AG20443 (cell line): Measurements from ENCODE around the gene CASP7.
A peak's percentile ranks its signal among the peaks of the same experiment; 100 is the strongest.

Experiments used
- DNase-seq: peaks from one replicate; pipeline ENCODE4 v3.0.0; 2012; ENCODE audit warnings: low spot score, mixed read lengths

Gene CASP7

DNA sequence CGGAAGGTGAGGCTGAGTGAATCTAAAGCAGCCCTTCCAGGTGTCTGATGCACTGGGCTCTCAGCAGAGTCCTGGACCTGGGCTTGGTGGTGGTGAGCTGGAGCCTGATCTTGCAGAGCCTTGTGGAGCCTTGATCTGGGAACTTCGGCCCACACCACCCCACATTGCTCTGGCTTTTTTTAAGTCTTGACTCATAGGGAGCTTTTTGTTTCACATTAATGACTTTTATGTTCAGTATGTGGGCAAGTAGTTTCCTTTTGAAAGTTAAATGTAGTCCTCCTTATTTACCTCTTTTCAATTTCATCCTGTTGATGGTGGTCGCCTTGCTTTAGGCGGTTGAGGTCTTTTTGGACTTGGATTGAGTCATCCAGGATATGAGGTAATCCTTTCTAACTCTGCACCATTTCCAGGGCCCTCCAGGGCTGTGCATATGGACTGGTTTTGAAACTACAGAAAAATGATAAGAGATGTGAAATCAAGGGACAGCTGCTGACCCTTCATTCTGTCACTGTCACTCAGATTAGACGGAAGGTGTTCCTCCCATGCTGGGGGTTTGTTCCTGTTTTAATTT, 12.9 kb upstream of the CASP7 start:
- peak; percentile 30 for DNase-seq

DNA sequence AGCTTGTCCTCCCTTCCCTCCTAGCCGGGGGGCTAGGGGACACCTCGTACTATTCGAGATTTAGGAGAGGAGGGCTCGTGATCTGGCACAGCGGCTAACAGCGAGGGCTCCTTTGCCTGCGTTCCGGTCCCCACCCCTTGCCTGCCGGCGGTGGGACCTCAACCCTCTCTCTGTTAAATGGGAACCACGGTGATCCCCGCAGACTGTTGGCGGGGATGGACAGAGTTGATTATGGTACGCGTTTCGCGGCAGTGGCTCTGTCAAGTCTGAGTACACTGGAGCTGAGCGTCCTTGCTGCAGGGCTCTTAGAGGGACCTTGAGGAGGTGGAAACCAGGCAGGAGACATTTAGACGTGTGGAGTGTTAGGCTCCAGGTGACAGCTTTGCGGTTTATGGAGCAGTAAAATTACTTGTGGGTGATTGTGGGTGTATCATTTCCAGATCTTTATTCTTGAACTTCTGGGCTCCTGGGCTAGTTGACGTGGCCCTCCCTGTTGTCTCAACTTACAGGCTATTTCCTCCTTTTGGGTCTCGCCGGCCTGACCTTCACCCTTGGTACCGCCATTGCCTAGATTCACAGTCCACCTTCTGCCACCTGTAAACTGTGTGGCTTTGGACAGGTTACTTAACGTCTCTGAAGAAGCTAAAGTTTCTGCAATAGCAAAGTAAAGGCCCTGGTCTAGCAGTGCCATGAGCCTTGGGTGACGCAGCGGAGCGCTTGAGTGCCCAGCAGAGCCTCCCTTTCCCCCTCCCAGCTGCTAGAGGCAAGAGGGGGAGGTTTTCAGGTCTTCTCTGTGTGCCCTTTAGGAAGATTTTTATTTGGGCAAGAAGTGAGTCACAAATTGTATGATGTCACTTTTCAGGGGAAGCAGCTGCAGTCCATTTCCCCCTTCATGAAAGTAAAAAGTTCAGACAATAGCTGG, 739 bp downstream of the CASP7 start:
- DNase-seq, result peak; percentile 51

DNA sequence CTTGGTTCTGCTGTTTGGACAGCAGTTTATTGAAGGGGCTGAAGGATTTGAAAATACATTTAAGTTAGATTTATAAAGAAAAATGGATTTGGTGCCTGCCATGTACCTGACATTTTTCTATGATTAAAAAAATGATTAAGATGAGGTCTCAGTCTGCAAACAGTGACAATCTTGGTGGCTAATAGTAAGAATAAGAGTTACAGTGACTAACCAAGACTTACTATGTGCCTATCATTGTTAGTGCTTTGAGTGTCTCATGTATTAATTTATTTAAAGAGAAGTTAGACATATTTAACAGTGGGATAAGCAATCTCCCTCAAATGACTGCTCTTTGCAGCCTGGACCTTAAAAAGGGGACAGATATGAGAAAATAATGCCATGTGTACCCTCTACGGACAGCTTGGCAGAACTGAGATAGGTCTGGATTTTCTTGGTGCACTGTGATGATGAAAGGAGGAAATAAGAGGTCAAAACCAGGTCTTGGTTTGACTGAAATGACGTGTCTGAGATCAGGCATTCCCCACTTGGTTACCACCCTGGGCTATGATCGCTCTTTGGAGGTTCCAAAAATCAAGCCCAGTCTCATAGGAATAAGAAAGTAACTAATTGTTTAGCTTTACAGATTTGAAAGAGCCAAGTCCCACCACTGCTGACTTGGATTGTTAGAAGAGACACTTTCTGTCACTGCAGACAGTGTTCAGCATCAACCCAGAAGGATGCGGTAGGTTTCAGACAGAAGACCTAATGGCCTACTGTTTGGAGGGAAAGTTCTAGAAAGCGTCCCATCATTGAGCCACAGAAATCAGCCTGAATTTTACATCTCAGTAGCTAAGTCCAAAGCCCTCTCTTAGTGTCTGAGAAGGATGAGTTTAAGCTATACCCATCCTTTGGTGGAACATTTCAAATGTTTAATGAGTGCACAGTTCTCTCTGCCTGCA, 2.1 kb downstream of the CASP7 start:
- no peak for DNase-seq

DNA sequence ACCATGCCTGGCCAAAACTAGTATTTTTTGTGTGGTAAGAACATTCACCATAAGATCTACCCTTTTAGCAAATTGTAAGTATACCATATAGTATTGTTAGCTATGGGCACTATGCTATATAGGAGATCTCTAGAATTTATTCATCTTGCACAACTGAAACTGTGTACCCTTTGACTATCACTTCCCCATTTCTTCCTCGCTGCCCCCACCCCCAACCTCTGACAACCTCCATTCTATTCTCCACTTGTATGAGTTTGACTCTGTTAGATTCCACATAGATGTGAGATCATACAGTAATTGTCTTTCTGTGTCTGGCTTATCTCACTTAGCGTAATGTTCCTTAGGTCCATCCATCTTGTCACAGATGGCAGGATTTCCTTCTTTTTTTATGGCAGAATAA, 3.6 kb downstream of the CASP7 start:
- no peak for DNase-seq

DNA sequence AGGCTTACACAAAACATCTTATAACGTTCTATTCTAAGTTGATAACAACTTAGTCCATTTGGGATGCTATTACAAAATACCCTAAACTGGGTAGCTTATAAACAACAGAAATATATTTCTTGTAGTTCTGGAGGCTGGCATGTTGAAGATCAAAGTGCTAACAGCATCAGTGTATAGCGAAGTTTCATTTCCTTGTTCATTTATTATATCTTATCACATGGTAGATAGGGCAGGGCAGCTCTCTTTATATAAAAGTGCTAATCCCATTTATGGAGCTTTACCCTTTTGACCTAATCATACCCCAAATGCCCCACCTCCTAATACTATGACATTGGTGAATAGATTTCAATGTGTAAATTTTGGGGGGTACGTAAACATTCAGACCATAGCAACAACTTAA, 6.3 kb downstream of the CASP7 start:
- no peak for DNase-seq

DNA sequence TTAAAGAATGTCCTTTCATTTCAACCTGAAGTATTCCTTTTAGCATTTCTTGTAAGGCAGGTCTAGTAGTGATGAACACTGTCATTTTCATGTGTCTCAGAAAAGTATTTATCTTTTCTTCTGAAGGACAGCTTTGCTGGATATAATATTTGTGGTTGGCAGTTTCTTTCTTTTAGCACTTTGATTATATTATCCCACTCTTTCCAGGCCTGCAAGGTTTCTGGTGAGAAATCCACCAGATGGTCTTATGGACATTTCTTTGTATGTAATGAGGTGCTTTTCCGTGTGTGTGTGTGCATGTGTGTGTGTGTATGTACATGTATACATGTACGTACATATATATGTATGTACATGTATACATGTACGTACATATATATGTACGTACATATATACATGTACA, 7.3 kb downstream of the CASP7 start:
- DNase-seq, result no peak

DNA sequence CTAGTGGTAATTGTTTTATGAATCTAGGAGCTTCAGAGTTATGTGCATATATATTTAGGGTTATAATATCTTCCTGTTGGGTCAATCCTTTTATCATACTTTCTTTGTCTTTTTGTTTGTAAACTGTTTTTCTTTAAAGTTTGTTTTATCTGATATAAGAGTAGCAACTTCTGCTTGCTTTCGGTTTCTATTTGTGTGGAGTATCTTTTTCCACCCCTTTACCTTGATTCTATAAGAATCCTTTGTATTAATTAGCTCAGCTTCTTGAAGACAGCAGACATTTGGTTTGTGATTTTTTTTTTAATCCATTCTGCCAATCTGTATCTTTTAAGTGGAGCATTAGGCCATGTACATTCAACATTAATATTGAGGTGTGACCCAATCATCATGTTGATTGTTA, 9.3 kb downstream of the CASP7 start:
- no peak for DNase-seq

DNA sequence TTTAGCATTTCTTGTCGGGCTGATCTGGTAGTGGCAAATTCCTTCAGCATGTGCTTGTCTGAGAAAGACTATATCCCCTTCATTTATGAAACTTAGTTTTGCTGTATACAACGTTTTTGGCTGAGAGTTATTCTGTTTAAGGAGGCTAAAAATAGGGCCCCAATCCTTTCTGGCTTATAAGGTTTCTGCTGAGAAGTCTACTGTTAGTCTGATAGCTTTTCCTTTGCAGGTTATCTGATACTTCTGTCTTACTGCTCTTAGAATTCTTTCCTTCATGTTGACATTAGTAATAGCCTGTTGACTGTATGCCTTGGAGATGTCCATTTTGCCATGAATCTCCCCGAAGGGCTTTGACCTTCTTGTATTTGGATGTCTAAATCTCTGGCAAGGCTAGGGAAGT, 9.9 kb downstream of the CASP7 start:
- no peak for DNase-seq

DNA sequence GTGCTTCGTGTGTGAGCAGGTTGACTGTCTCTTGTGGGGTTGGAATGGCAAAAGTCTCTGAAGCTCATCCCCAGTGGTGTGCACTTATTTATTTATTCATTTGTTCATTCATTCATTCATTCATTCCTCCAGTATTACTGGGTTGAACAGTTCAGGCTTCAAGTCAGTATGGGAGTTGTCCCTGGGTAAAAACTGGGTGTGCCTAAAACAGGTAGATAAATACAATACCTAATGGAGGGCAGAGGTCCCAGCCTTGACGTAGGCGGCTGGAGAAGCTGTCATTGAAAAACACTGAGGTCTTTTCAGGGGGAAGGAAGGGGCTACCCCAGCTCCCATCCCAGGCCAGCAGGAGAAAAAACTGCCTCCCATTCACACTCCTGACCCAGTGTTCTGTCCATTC, 11.0 kb downstream of the CASP7 start:
- DNase-seq, result no peak

DNA sequence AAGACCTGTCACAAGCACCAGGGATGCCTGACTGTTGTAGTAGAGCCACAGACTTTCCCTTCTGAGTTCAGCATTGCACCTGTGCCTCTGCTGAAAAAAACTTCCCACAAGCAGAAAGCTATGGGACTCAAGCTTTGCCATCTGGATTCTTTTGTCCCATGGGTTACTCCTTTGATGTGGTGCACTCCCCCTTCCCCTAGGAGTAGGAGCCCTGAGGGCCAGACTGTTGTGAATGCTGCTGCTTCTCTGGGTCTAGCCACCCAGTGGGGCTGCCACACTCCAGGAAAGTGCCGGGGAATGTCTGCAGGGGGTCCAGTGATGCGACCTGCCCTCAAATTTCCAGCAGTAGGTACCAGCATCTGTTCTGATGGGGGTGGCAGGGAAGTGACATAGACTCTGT, 11.7 kb downstream of the CASP7 start:
- no peak for DNase-seq

DNA sequence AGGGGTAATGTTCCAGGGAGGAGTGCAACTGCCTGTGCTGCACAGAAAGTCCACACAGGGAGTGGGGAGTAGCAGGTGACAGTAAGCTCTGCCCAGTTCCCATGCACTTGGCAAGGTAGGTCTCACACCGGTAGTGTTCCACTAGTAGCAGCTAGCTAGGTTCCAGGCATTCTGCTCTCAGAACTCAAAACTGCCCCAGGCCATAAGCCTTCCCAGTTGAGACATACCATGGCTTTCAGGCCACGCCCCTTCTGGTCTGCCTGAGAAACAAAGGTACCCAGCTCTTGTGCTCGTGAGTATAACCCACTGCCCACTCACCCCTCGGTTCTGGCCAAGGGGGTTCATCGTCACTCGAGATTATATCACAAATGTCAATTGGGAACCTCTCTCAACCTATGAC, 12.6 kb downstream of the CASP7 start:
- DNase-seq, result no peak

DNA sequence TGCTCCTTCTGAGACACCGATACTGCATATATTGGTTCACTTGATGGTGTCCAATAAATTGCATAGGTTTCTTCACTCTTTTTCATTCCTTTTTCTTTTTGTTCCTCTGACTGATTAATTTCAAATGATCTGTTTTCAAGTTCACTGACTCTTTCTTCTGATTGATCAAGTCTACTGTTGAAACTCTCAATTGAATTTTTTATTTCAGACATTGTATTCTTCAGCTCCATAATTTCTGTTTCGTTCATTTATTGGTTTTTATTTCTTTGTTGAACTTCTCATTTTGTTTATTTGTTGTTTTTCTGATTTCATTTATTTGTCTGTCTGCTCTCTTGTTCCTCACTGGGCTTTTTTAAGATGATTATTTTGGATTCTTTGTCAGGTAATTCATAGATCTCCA, 13.6 kb downstream of the CASP7 start:
- no peak for DNase-seq

DNA sequence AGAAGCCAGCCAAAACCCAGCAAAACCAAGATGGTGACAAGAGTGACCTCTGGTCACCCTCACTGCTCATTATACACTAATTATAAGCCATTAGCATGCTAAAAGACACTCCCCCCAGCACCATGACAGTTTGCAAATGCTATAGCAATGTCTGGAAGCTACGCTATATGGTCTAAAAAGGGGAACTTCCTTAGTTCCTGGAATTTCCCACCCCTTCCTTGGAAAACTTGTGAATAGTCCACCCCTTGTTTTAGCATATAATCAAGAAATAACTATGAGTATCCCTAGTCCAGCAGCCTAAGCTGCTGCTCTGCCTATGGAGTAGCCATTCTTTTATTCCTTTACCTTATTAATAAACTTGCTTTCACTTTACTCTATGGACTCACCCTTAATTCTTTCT, 16.0 kb downstream of the CASP7 start:
- no peak for DNase-seq

DNA sequence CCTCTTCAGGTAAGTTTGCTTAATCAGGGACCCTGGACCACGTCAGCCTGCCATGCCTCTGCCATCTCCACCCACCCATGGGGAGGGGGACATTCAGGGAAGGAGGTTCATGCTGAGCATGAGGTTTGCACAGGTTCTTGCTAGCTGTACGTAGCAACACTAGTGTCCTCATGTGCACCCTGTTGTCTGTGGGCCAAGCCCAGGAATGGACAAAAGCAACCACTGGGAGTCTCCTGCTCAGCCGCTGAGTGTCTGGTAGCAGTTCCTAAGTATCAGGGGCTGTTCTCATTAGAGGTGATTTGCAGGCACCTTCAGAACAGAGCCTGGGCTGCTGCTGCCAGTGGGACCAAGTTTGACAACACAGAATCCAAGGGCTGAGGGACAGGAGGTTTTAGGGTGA, 17.9 kb downstream of the CASP7 start:
- DNase-seq, result no peak

DNA sequence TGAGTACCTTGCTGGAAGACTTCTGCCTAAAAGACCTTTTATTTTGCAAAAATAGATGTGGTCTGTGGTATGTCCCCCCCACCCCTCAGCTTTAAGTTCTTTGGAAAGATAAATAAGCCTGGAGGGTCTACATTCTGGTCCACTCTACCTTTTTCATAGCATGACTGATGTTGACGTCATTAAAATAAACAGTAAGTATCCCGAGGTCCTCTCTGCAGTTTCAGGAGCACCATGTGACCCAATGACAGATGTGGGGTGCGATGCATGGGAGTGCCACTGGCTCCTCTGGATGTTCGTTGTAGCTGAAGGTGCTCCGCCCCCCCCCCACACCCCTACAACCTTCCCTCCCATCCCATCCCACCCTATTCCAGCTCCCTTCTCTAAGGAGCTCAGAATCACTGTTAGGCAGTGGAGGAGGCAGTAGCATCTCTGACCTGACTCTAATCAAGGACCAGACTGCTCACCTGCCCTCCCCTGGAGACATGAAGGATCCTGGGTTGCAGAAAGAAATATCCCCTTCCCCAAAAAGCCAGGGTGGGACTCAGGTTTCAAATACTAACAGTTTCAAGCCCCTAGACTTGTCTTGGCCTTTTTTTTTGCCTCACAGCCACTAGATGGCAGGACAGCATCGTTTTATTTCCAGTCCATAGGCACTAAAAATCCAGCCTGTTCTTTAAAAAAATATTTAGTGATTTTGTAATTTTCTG, 25.1 kb downstream of the CASP7 start:
- DNase-seq, result peak; percentile 46

DNA sequence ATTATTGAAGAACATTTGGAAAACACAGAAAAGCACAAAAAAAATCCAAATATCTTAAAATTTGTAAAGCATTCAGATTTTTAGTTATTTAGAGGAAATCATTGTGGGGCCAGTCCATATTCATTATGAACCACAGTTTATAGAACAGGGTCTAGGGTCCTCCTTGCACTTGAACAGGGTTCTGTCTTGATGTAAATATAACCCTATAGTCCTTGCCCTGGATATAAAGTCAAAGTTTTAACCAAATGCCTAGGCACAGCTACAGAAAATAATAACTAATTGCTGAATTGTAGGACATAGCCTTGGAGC, 25.6 kb downstream of the CASP7 start:
- no peak for DNase-seq

DNA sequence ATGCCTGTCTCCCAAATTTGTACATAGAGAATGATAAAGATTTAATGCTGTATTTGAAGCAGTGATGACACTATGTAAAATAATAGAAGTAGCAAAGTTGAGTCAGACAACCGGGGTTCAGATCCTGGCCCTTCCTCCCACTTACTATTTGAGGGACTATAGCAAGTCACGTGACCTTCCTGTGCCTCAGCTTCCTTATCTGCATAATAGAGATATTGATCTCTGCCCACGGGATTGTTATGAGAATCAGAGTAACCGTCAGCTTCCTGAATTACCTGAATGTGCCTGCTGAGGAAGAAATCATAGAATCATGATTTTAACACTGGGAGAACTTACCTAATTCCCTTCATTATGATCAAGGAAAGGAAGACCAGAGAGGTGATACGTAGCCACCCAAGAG, 26.9 kb downstream of the CASP7 start:
- DNase-seq, result no peak

DNA sequence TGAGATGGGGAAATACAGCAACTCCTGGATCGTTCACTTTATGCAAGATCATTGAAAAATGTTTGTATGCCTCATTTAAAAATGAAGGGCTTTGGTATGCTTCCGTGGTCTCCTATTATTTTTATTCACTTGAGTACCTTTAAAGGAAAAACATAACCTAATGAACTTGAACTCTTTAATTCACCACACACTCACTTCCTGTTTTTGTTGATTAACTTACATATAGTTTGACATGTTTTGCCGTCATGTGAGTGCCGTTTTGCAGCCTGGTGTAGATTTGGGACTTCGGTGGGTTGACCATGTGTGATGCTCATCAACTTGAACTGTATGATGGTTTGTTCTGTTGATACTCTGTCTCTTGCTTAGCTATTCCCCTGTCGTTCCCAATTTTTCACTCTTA, 28.9 kb downstream of the CASP7 start:
- no peak for DNase-seq

DNA sequence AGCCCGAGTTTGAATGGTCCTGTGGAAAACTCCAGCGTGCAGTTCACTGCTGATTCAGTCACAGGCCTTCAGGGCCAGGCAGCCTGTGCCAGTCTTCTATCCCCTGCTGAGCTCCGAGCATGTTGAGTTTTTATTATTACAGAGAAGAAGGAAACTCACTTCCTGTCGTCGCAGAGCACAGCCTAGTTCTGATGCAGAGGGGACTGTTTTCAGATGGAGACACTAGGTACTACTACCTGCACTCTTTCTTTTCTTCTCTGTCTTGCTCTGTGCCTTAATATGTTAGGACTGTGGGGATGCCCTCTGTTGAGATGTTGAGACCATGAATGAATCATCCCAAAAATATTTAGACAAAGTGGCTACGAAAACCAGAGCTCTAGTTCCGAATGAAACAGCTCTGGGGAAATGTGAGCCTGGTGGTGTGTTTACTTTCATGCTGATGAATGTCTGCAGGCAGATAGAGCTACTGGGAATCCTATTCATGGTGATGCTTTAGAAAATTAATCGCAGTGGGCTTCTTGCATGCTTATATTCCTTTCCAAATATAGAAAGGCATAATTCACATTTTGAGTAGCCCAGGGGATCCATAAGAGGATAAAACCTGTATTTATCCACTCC, 29.6 kb downstream of the CASP7 start:
- DNase-seq, result peak; percentile 73

DNA sequence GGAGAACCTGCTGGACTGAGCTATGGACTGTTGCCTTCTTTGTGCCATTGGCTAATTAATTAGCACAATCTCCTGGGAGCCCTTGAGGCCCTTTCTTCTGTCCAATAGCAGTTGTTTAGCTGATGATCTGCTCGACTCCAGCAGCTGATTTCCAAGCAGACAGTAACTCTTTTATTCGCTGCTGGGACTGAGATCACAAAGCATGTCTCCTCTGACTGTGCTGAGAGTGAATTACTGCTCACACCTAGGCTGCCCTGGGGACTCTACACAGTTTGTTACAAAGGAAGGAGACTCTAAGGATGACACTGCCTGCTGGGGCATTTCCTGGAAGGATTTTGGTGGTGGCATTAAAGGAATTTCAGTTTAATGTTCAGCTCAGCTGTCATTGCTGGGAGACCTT, 31.4 kb downstream of the CASP7 start:
- DNase-seq, result no peak

DNA sequence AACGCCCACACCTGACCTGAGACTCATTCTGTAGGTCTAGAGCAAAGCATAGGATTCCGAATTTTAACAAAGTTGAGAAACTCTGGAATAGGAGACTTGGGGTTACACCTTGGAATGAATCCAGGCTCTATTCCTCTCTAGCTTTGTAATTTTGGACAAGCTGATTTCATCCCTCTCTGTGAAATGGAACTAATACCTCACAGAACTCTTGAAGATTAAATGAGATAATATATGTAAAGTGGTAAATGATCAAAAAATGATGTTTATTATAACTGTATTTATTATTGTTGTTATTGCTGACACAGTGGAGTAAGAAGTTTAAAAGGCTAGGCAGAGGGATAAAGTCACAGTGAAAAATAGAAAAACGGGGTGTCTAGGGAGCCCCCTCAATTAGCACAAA, 32.3 kb downstream of the CASP7 start:
- no peak for DNase-seq
